GM13976 (cell line): ENCODE measurements around the gene HCN4.

Experiments
- DNase-seq: peaks from one replicate; pipeline ENCODE4 v3.0.0; 2012; ENCODE audit warnings: low spot score
- in situ Hi-C: fragments of 300-500 bp; cut with MboI; formaldehyde crosslinking; loops from one replicate; pipeline ENCODE4 v1.12.0; 2022; ENCODE audit warnings: low sequenced_read_pairs, mixed read lengths, inconsistent platforms; ENCODE audit not compliant: unreplicated experiment
- TF ChIP-seq, protein P1 (sequence below): IDR thresholded peaks from 2 replicates; pipeline ENCODE4 v1.5.1; 2012; ENCODE audit warnings: borderline replicate concordance, mild to moderate bottlenecking; ENCODE audit not compliant: insufficient read depth; ENCODE audit errors: extremely low read depth, missing control alignments, control extremely low read depth

HCN4 gene

DNA sequence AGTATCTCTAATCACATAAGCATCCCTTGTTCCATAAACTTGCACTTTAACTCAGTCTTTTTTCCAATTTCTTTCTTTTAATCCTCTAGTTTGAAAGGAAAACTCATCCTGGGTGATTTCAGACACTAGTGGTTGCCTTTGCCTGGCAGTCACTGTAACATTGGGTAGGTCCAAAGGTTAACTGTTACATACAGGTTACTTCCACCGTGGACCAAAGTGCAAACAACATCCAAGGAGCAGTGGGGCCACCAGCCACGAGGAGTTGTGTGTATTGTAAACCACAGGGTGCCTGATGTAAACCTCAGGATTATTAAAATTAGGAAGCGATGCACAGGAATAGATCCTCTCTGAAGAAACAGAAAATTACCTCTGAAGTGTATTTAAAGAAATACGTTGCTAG, 75.0 kb downstream of the HCN4 start:
- in situ Hi-C loops: no loop called here
- no peak for DNase-seq
- TF ChIP-seq, protein P1, sequence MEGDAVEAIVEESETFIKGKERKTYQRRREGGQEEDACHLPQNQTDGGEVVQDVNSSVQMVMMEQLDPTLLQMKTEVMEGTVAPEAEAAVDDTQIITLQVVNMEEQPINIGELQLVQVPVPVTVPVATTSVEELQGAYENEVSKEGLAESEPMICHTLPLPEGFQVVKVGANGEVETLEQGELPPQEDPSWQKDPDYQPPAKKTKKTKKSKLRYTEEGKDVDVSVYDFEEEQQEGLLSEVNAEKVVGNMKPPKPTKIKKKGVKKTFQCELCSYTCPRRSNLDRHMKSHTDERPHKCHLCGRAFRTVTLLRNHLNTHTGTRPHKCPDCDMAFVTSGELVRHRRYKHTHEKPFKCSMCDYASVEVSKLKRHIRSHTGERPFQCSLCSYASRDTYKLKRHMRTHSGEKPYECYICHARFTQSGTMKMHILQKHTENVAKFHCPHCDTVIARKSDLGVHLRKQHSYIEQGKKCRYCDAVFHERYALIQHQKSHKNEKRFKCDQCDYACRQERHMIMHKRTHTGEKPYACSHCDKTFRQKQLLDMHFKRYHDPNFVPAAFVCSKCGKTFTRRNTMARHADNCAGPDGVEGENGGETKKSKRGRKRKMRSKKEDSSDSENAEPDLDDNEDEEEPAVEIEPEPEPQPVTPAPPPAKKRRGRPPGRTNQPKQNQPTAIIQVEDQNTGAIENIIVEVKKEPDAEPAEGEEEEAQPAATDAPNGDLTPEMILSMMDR: no peak

GRCh38 chr15:73291441-73291840, 77.3 kb downstream of the HCN4 start:
- no peak for DNase-seq
- in situ Hi-C loops: no loop called here
- TF ChIP-seq, protein P1: no peak

DNA sequence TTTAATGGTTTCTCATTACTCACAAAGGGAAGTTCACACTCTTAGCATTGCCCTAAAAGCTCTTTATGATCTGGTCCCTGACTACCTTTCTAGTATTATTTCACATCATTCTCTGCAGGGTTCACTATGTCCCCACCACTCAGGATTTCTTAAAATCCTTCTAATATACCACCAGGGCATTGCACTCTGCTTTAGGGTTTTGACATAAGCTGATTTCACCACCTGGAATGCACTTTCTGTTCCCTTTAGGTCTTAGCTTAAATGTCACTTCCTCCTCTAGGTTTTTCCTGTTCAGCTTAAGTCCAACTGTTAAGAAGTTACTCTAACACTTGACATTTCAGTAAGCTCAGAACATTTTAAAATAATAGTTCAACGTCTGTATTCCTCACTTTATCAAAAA, 81.7 kb downstream of the HCN4 start:
- TF ChIP-seq, protein P1: no peak
- DNase-seq: no peak
- in situ Hi-C loops: no loop called here

DNA sequence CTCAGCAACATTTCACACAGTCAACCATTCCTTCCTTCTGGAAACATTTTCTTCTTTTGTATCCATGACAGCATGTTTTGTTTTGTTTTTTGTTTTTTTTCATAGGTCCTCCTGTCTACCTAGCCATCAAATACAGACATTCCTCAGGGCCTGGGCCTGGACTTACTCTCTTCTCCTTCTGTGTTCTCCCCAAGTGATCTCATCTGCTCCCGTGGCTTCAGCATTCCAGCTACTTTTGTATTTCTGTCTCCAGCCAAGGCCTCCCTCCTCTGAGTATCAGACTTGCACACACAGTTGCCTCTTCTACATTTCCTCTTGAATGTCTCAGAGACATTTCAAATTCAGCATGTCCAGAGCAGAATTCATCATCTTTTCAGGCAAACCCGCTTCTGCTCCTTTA, 82.4 kb downstream of the HCN4 start:
- DNase-seq: no peak
- in situ Hi-C loops: no loop called here
- TF ChIP-seq, protein P1: no peak

DNA sequence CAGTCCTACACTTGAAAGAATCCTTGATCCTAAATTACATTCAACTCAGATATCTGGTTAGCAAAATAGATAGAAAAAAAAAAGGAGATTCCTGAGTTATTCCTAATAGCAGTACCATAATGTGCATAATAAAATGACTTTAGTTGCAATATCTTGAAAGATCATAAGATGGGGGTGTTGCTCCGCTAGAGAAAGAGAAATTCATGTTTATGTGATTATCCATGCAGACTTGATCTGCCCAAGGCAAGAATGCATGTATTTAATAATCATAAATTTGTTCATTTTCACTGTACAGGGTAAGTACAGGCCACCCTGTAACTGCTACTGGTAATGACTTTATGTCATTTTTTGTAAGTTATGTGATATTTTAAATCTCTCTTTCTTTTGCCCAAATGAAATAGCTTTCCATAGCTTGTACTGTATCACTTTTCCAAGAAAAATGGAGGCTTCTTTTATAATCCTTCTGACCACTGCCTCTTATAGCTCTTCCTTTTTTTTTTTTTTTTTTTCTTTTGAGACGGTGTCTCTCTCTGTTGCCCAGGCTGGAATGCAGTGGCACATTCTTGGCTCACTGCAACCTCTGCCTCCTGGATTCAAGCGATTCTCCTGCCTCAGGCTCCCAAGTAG, 84.6 kb downstream of the HCN4 start:
- TF ChIP-seq, protein P1: no peak
- in situ Hi-C loops: no loop called here
- no peak for DNase-seq

DNA sequence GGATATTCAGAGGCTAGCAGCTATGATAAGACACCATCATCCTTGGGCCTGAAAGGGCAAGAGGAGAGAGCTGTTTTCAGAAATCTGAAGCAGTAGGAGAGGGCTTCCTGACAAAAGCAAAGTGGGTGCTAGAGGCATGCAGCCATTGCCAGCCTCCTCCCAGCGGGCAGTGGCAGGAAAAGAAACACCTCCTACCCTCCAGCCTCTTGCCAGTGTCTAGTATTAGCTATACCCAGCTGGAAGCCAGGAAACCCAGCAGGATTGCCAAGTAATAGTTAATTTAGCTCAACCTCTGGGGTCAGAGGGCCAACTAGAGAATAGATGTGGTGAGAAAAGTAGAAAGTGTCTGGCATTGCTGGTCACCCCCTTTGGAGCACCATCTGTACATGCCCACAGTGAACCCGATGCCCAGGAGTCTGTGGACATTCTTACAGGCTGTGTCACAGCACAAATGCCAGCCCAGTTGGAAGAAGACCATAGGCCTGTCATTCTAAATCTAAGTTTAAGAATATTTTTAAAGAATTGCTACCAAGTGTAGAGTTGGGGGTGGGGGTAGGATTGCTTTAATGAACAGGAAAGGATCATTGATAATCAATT, 85.3 kb downstream of the HCN4 start:
- TF ChIP-seq, protein P1: no peak
- in situ Hi-C loops: no loop called here
- no peak for DNase-seq
